ENCODE data around the gene NBDY. TPM values are rescaled to one million over a fixed set of nuclear protein-coding genes. Genes with fewer than 3 reads are reported as not detected.

Gene NBDY
- total and polyA plus RNA-seq, 4 donors: 35.7 to 45.5 (median 43.0) TPM

- H3K27ac ChIP-seq (ENCODE audit: low read depth in 1 of 2, low read length in 2 of 2): no peak overlapping the region
- intact Hi-C loops (cut with DNase I): no loop called here
- ATAC-seq (ENCODE audit: low FRiP score): no peak
These were observed 65.6 kb downstream of the NBDY start for GRCh38 chrX:56794404-56795230.

DNA sequence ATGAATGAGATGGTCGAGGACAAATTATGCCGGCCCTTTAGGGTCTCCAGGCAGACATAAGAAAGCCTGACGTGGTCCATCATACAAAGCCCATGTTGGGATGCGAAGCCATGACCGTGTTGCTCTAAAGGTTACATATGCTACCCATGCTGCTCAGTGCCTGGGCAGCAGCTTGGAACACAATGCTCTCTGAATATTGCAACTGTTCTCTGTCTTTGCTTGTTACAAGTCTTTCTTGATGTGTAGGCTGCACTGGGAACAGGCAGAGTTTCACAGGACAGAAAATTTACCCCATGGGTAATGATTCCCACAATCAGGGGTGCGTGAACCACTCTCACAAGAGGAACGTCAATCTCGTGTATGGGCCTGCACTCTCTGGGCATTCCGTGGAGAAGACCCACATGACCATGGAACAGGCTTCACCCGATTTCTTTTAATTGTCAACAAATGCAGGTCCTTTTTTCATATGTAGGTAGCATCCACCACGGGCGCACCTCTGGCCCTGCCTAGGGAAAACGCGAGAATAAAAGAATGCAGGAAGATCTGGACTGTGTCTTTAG lies 66.3 kb downstream of the NBDY start:
- intact Hi-C loops (cut with DNase I): no loop called here
- H3K4me3 ChIP-seq (ENCODE audit: low read length in 2 of 2): no peak overlapping the region

More at GRCh38 chrX:56794404-56795230, 65.6 kb downstream of the NBDY start:
- WGBS, 2 donors: 68 to 73% methylated on average over 12 of the region's 12 CpGs
- Histone ChIP-seq H3K27me3 (ENCODE audit: control insufficient read depth in 1 of 2, insufficient read depth in 2 of 2, low read length in 1 of 2) (no peaks in the 10 kb centered on the region), H3K4me1 (ENCODE audit: control insufficient read depth in 1 of 2, insufficient read depth in 2 of 2, low read length in 2 of 2) (no peaks in the 10 kb centered on the region), H3K9me3 (ENCODE audit: control insufficient read depth, low read length) (no peaks in the 10 kb centered on the region), H3K36me3 (ENCODE audit: control insufficient read depth in 1 of 2, insufficient read depth in 2 of 2, low read length in 1 of 2) (no peaks in the 10 kb centered on the region), H3K4me3 (ENCODE audit: low read length in 2 of 2) (no peak overlapping the region)
- peak in 1 of 2 donors; percentile 32 for DNase-seq

GRCh38 chrX:56796641-56797395 lies 67.8 kb downstream of the NBDY start:
- no peaks in the 10 kb centered on the region for H3K36me3 ChIP-seq (ENCODE audit: control insufficient read depth in 1 of 2, insufficient read depth in 2 of 2, low read length in 1 of 2)
- intact Hi-C loops (cut with DNase I): no loop called here
- H3K4me3 ChIP-seq (ENCODE audit: low read length in 2 of 2): no peak overlapping the region
- H3K27me3 ChIP-seq (ENCODE audit: control insufficient read depth in 1 of 2, insufficient read depth in 2 of 2, low read length in 1 of 2): no peaks in the 10 kb centered on the region
- H3K9me3 ChIP-seq (ENCODE audit: control insufficient read depth, low read length): no peaks in the 10 kb centered on the region
- DNase-seq (no peak), ATAC-seq (ENCODE audit: low FRiP score) (no peak)
- no peaks in the 10 kb centered on the region for H3K4me1 ChIP-seq (ENCODE audit: control insufficient read depth in 1 of 2, insufficient read depth in 2 of 2, low read length in 2 of 2)
- 89 to 95% methylated on average over 4 of the region's 4 CpGs for WGBS, 2 donors
- no peak overlapping the region for H3K27ac ChIP-seq (ENCODE audit: low read depth in 1 of 2, low read length in 2 of 2)

More for the DNA sequence above, 66.3 kb downstream of the NBDY start:
- H3K27ac ChIP-seq (ENCODE audit: low read depth in 1 of 2, low read length in 2 of 2): no peak overlapping the region
- WGBS, 2 donors: 91 to 92% methylated on average over 14 of the region's 14 CpGs
- ATAC-seq (ENCODE audit: low FRiP score): no peak
- H3K36me3 ChIP-seq (ENCODE audit: control insufficient read depth in 1 of 2, insufficient read depth in 2 of 2, low read length in 1 of 2): no peaks in the 10 kb centered on the region
- H3K27me3 ChIP-seq (ENCODE audit: control insufficient read depth in 1 of 2, insufficient read depth in 2 of 2, low read length in 1 of 2): no peaks in the 10 kb centered on the region
- peak in 1 of 2 donors; percentile 11 for DNase-seq
- no peaks in the 10 kb centered on the region for H3K4me1 ChIP-seq (ENCODE audit: control insufficient read depth in 1 of 2, insufficient read depth in 2 of 2, low read length in 2 of 2)
- no peaks in the 10 kb centered on the region for H3K9me3 ChIP-seq (ENCODE audit: control insufficient read depth, low read length)

- no peaks in the 10 kb centered on the region for H3K4me1 ChIP-seq (ENCODE audit: control insufficient read depth in 1 of 2, insufficient read depth in 2 of 2, low read length in 2 of 2)
- ATAC-seq (ENCODE audit: low FRiP score) (no peak), DNase-seq (no peak)
- no peaks in the 10 kb centered on the region for H3K36me3 ChIP-seq (ENCODE audit: control insufficient read depth in 1 of 2, insufficient read depth in 2 of 2, low read length in 1 of 2)
- intact Hi-C loops (cut with DNase I): no loop called here
- H3K9me3 ChIP-seq (ENCODE audit: control insufficient read depth, low read length): no peaks in the 10 kb centered on the region
- no peak overlapping the region for H3K4me3 ChIP-seq (ENCODE audit: low read length in 2 of 2)
- H3K27me3 ChIP-seq (ENCODE audit: control insufficient read depth in 1 of 2, insufficient read depth in 2 of 2, low read length in 1 of 2): no peaks in the 10 kb centered on the region
- WGBS, 2 donors: 41 to 44% methylated on average over 6 of the region's 6 CpGs
- no peak overlapping the region for H3K27ac ChIP-seq (ENCODE audit: low read depth in 1 of 2, low read length in 2 of 2)
These were observed 68.7 kb downstream of the NBDY start for GRCh38 chrX:56797574-56798338.

GRCh38 chrX:56798339-56798711 lies 69.3 kb downstream of the NBDY start:
- WGBS, 2 donors: 48 to 75% methylated on average over 5 of the region's 5 CpGs
- Histone ChIP-seq H3K27ac (ENCODE audit: low read depth in 1 of 2, low read length in 2 of 2) (no peak overlapping the region), H3K27me3 (ENCODE audit: control insufficient read depth in 1 of 2, insufficient read depth in 2 of 2, low read length in 1 of 2) (no peaks in the 10 kb centered on the region), H3K36me3 (ENCODE audit: control insufficient read depth in 1 of 2, insufficient read depth in 2 of 2, low read length in 1 of 2) (no peaks in the 10 kb centered on the region), H3K4me3 (ENCODE audit: low read length in 2 of 2) (no peak overlapping the region), H3K4me1 (ENCODE audit: control insufficient read depth in 1 of 2, insufficient read depth in 2 of 2, low read length in 2 of 2) (no peaks in the 10 kb centered on the region), H3K9me3 (ENCODE audit: control insufficient read depth, low read length) (no peaks in the 10 kb centered on the region)
- ATAC-seq (ENCODE audit: low FRiP score) (no peak), DNase-seq (no peak)
- intact Hi-C loops (cut with DNase I): no loop called here

- no peaks in the 10 kb centered on the region for H3K27me3 ChIP-seq (ENCODE audit: control insufficient read depth in 1 of 2, insufficient read depth in 2 of 2, low read length in 1 of 2)
- ATAC-seq (ENCODE audit: low FRiP score) (peak; percentile 55), DNase-seq (no peak)
- WGBS, 2 donors: 60 to 88% methylated on average over 13 of the region's 13 CpGs
- H3K4me3 ChIP-seq (ENCODE audit: low read length in 2 of 2): no peak overlapping the region
- no peaks in the 10 kb centered on the region for H3K36me3 ChIP-seq (ENCODE audit: control insufficient read depth in 1 of 2, insufficient read depth in 2 of 2, low read length in 1 of 2)
- intact Hi-C loops (cut with DNase I): no loop called here
- H3K4me1 ChIP-seq (ENCODE audit: control insufficient read depth in 1 of 2, insufficient read depth in 2 of 2, low read length in 2 of 2): no peaks in the 10 kb centered on the region
- H3K9me3 ChIP-seq (ENCODE audit: control insufficient read depth, low read length): no peaks in the 10 kb centered on the region
- no peak overlapping the region for H3K27ac ChIP-seq (ENCODE audit: low read depth in 1 of 2, low read length in 2 of 2)
These were observed 70.1 kb downstream of the NBDY start for GRCh38 chrX:56798866-56799758.

DNA sequence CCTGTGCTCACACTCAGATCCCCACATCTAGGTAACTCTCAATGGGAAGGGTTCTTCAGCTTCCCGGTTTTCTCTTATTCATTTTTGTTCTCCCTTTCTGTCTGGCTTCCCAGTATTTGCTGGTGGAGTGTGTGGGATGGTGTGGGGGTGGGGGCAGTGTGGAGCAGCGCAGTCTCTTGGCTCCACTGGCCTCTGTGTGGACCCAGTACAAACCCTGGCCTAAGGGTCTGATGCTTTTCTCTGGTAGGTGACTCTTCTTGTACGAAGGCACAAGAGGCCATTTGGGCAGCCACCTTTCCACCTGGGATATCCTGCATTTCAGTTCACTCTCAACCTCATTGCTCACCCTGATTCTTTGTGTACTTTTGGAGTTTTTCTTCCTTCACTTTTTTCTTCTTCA lies 71.3 kb downstream of the NBDY start:
- Histone ChIP-seq H3K36me3 (ENCODE audit: control insufficient read depth in 1 of 2, insufficient read depth in 2 of 2, low read length in 1 of 2) (no peaks in the 10 kb centered on the region), H3K4me1 (ENCODE audit: control insufficient read depth in 1 of 2, insufficient read depth in 2 of 2, low read length in 2 of 2) (no peaks in the 10 kb centered on the region), H3K27me3 (ENCODE audit: control insufficient read depth in 1 of 2, insufficient read depth in 2 of 2, low read length in 1 of 2) (no peaks in the 10 kb centered on the region), H3K9me3 (ENCODE audit: control insufficient read depth, low read length) (no peaks in the 10 kb centered on the region), H3K4me3 (ENCODE audit: low read length in 2 of 2) (no peak overlapping the region), H3K27ac (ENCODE audit: low read depth in 1 of 2, low read length in 2 of 2) (no peak overlapping the region)
- no peak for ATAC-seq (ENCODE audit: low FRiP score)
- 63 to 89% methylated on average over 3 of the region's 3 CpGs for WGBS, 2 donors
- intact Hi-C loops (cut with DNase I): no loop called here
- DNase-seq: no peak

GRCh38 chrX:56800801-56801200 lies 71.8 kb downstream of the NBDY start:
- Histone ChIP-seq H3K4me3 (ENCODE audit: low read length in 2 of 2) (no peak overlapping the region), H3K27ac (ENCODE audit: low read depth in 1 of 2, low read length in 2 of 2) (no peak overlapping the region), H3K27me3 (ENCODE audit: control insufficient read depth in 1 of 2, insufficient read depth in 2 of 2, low read length in 1 of 2) (no peaks in the 10 kb centered on the region), H3K4me1 (ENCODE audit: control insufficient read depth in 1 of 2, insufficient read depth in 2 of 2, low read length in 2 of 2) (no peaks in the 10 kb centered on the region), H3K9me3 (ENCODE audit: control insufficient read depth, low read length) (no peaks in the 10 kb centered on the region), H3K36me3 (ENCODE audit: control insufficient read depth in 1 of 2, insufficient read depth in 2 of 2, low read length in 1 of 2) (no peaks in the 10 kb centered on the region)
- ATAC-seq (ENCODE audit: low FRiP score) (no peak), DNase-seq (no peak)
- 67 to 75% methylated on average over 7 of the region's 7 CpGs for WGBS, 2 donors
- intact Hi-C loops (cut with DNase I): no loop called here

All from aorta (tissue), 5 donors.